ENCODE results near the gene XRRA1.

GRCh38 chr11:74971424-74971823 lies 22.5 kb upstream of the XRRA1 start:
- TF ChIP-seq CTCF (conservative IDR thresholded peaks at IDR 0.05; ENCODE audit: low read depth, low read length) (no peak), EZH2 (IDR thresholded peaks at IDR 0.05; ENCODE audit: borderline replicate concordance, low read depth, low read length, poor library complexity, severe bottlenecking) (no peak)
